H1 (cell line): ENCODE data around the gene KIAA1671. TPM values are rescaled to one million over a fixed set of nuclear protein-coding genes. Genes with fewer than 3 reads are reported as not detected.

Experiments
- BCL11A ChIP-seq, 2 experiments: IDR thresholded peaks; one replicate each; pipeline ENCODE4 v1.6.1; 2011; ENCODE audit warnings: low read depth in 2 of 2, low read length in 2 of 2, mild to moderate bottlenecking in 2 of 2
- CREB1 ChIP-seq: IDR thresholded peaks from 2 replicates; pipeline ENCODE4 v1.6.1; 2012; ENCODE audit warnings: inconsistent platforms
- FOSL1 ChIP-seq: IDR thresholded peaks from 2 replicates; pipeline ENCODE4 v1.6.1; 2011; ENCODE audit warnings: mild to moderate bottlenecking, low read depth, low read length, moderate library complexity; ENCODE audit not compliant: insufficient read depth
- KDM4A ChIP-seq: IDR thresholded peaks from one replicate; pipeline ENCODE4 v1.7.1; 2012; ENCODE audit warnings: low read depth, mild to moderate bottlenecking, moderate library complexity, low read length, inconsistent platforms; ENCODE audit not compliant: severe bottlenecking
- MAFK ChIP-seq: IDR thresholded peaks from 2 replicates; pipeline ENCODE4 v1.6.1; 2012; ENCODE audit warnings: low read depth, mild to moderate bottlenecking, improper control_type of control experiment, low read length
- POU5F1 ChIP-seq: IDR thresholded peaks from 2 replicates; pipeline ENCODE4 v1.6.1; 2011; ENCODE audit warnings: low read depth, mild to moderate bottlenecking, low read length, moderate library complexity
- SIRT6 ChIP-seq: IDR thresholded peaks from one replicate; pipeline ENCODE4 v1.7.1; 2012; ENCODE audit warnings: low read length, inconsistent platforms
- SIX5 ChIP-seq: IDR thresholded peaks from 2 replicates; pipeline ENCODE4 v1.6.1; 2011; ENCODE audit warnings: mild to moderate bottlenecking, low read depth, low read length
- SP2 ChIP-seq: IDR thresholded peaks from 2 replicates; pipeline ENCODE4 v1.6.1; 2012; ENCODE audit warnings: mild to moderate bottlenecking, low read length, inconsistent platforms
- TCF12 ChIP-seq: IDR thresholded peaks from 2 replicates; pipeline ENCODE4 v1.6.1; 2011; ENCODE audit warnings: low read depth, mild to moderate bottlenecking, low read length
- polyA plus RNA-seq, 7 experiments: library from polyadenylated mRNA; depleted of rRNA in 3 of 7; stranded (reverse) in 5 of 7; unstranded in 2 of 7; fragments of >200 nt in 5 of 7; fragments of 200-250 nt in 2 of 7; gene quantifications; 1 replicate in 5 of 7; 2 replicates in 1 of 7; 4 replicates in 1 of 7; pipeline versions ENCODE4 v1.2.1 to v1.2.3, GENCODE V29; 2011 to 2013; ENCODE audit warnings: missing spikeins in 2 of 7, mixed read lengths in 2 of 7
- total RNA-seq: library from RNA; stranded (reverse); fragmentation: NEBNext Ultra II Directional; extraction: Animal tissue kit (Norgen Biotek cat#: 25700); gene quantifications from 2 replicates; pipeline ENCODE4 v1.2.1, GENCODE V29; 2021

Gene KIAA1671
- total and polyA plus RNA-seq, 2 of the 8 experiments (the other 6 are each of a cell fraction or from before 2014, with no cell fraction given) = 6.4 to 23.9 TPM

DNA sequence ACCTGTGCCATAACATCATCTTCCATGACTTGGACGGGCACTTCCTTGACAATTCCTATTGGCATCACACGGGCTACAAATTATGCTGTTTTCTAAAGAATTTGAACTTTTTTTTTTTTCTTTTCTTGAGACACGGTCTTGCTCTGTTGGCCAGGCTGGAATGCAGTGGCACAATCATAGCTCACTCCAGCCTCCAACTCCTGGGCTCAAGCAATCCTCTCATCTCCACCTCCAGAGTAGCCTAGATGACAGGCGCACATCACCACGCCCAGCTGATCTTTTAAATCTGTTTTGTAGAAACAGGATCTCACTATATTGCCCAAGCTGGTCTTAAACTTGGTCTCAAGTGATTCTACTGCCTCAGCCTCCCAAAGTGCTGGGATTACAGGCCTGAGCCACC is 243.8 kb downstream of the KIAA1671 start (continued):
- TF ChIP-seq SIX5 (no peak), BCL11A (IDR thresholded peaks at IDR 0.05; ENCODE audit: low read depth in 2 of 2, low read length in 2 of 2) (no peak), CREB1 (no peak), SP2 (no peak), FOSL1 (no peak), POU5F1 (no peak), KDM4A (no peak), SIRT6 (no peak), TCF12 (no peak), MAFK (no peak)
